Hippocampal formation (tissue), 2 donors: ENCODE results near the gene TRMT2A.

Experiments
- DNase-seq, 2 donors: peaks; one replicate each; lab custom pipeline; 2025; lab: John Stamatoyannopoulos, UW

Gene TRMT2A

DNA sequence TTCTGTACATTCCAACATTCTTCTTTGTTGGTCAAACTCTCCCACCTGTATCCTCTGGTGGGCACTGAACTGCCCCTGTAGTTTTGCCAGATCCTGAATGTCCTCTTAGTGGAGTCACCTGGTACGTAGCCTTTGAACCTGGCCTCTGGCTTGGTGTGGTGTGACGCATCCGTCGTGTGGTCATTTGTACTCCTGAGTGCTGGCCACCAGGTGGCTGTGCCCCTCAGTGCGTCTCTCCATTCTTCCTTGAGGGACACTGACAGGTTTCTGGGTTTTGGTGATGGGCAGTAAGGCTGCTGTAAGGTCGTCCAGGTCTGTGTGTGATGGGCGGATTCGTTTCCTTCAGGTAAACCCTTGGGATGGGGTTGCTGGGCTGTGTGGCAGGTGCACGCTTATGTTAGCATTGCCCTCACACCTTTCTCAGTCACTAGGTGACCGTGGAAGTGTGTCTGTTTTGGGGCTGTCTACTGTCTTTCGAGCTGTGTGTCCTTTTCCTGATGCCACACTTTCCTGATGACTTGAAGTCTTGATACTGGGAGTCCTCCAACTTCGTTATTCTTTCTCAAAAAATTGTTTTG is 14.7 kb downstream of the TRMT2A start:
- no peak for DNase-seq

GRCh38 chr22:20101638-20102037 is 15.4 kb downstream of the TRMT2A start:
- DNase-seq: no peak

GRCh38 chr22:20099099-20099711 is 17.8 kb downstream of the TRMT2A start:
- DNase-seq: no peak

- no peak for DNase-seq
These were observed 20.2 kb downstream of the TRMT2A start for GRCh38 chr22:20096574-20097420.

DNA sequence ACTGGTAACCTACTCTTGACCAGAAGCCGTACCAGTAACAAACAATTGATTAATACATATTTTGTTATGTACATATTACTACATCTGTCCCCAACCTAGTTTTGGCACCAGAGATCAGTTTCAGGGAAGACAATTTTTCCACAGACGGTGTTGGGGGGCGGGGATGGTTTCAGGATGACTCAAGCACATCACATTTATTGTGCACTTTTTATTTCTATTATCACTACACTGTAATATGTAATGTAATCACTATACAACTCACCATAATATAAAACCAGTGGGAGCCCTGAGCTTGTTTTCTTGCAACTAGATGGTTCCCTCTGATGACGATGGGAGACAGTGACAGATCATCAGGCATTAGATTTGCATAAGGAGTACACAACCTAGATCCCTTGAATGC is 21.5 kb downstream of the TRMT2A start:
- no peak for DNase-seq

DNA sequence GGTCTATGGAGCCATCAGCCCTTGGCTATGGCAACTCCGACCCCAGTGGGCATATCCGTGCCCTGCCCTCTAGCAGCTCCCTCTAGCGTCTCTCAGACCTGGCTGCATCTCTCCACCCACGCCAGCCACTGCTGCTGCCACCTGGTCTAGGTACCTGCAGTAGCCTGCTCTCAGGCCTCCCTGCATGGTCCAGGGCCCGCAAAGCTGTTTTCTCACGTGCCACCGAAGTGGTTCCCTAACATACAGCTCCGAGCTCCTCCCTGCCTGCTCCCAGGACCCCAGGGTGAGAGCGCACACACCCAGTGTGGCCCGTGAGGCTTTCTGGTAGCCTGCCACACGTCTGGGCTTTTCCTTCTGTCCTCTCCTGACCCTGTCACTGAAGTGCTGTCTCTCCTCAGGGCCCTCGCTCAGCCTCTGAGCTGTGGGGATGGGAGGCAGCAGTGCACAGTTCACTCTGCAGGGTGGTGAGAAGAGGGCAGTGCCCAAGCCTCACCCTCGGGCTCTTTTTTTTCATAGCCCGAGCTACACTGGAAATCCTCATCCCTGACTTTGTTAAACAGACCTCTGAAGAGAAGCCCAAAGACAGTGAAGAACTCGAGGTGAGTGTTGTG is 22.7 kb downstream of the TRMT2A start:
- no peak for DNase-seq

- peak; percentile 33 to 56 for DNase-seq
These were observed 23.4 kb downstream of the TRMT2A start for GRCh38 chr22:20093418-20094196.

DNA sequence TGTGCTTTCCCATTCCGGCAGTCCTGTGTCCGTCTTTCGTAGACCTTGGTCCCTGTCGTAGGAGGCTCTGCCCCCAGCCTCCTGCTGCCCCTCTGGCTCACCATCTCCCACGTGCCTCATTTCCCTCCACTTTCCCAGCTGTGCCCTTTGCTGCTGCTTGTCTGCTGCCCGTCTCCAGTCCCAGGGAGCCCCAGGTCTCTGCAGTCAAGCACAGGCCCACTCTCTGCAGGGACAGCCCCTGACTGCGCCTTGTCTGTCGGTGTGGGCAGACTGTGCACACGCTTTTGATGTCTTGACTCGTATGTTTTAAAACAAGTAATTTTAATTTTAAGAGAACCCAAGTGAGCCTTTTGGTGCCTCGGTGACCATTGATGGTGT is 24.6 kb downstream of the TRMT2A start:
- no peak for DNase-seq

GRCh38 chr22:20091690-20092476 is 25.1 kb downstream of the TRMT2A start:
- no peak for DNase-seq

GRCh38 chr22:20090730-20091240 is 26.2 kb downstream of the TRMT2A start:
- DNase-seq: no peak

DNA sequence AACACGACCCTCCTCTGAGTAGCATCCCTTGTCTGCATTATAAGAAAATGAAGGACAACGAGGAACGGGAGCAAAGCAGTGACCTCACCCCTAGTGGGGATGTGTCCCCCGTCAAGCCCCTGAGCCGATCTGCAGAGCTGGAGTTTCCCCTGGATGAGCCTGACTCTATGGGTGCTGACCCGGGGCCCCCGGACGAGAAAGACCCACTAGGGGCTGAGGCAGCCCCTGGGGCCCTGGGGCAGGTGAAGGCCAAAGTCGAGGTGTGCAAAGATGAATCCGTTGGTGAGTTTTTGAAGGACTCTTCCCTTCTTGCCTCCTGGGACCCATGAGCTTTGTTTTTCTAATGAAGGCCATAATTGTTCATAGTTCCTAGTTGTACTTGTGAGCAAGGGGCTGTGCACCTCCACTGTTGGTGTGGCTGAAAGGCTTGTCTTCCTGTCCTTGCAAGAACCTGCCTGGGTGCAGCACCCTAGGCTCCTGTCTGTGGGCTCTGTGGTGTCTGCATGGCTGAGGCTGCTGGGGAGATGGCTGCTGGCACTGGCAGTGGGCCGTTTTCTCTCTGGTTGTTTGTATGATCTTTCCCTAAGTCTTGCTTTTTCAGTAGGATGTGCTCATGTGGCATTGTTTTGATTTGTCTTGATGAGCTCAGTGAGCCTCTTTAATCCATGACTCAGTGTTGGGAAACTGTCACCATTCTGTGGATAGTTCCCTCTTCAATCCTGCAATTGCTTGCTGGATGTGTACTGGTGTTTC is 26.9 kb downstream of the TRMT2A start:
- DNase-seq: no peak

DNA sequence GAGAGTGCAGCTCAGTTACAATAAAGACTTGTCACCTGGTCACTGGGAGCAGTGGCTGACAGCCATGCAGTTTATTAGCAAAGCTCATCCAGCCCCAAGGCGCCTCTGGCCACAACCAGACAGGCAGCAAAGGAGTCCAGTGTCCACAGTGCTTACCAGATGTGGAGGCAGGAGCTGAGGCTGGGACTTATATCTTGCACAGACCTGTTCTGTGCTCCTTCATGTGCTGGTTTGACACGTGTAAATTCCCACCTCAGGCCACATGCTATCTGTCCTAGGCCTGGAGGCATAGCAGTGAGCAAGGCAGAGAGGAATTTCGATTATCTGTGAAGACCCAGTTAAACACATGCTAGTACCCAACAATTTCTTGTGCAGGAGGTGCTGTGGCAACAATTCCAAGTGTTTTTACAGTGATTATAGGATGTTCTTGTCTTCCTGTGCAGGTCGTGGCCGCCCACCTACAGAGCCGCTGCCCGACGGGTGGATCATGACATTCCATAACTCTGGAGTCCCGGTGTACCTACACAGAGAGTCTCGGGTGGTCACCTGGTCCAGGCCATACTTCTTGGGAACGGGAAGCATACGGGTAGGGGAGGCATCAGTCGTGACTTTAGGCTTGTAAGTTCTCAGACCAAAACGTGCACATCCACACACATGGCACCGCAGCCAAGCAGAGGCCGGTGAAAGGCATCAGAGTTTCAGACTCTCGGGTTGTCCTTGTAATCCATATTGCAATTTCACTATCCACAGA is 27.6 kb downstream of the TRMT2A start:
- no peak for DNase-seq

GRCh38 chr22:20088263-20088648 is 28.8 kb downstream of the TRMT2A start:
- DNase-seq: no peak

DNA sequence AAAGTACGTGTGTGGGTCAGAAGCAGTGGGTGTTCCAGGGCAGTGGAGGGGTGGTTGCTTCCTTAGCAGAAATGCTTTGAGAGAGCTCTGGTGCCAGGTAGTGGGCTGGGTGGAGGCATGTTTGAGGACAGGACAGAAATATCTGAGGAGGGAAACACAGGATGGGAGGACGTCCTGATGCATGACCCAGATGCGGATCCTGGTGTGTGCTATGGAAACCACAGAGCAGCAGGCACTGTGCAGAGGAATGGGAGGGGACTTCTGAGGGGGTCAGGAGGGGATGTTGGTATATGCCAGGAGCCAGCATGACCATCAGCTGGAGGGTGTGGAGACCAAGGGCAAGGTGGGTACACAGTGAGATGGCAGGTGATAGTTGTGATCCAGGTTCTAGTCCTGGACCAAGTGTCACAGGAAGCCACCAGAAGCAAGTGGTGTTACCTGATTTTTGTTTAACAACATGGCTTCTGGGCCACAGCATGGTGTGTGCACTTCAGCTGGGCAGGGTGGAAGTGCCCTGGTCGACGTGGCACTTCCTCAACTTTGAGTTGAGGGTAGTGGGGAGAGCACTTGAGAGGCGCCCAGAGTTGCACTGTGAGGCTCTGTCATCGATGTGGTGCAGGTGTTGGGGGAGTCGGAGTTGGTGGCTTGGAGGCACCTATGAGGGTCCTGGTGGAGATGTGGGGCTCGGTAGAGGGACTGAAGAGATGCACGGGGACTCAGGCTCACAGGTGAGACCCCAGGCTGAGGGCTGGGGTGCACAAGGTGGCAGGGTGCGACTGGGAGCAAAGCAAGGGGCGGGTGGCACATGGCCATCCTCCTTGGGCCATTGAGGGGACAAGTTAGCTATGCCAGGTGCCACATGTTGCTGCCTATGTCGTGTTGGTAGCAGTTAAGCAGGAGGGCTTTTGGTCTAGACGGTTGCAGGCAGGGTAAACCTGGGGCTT is 29.4 kb downstream of the TRMT2A start:
- no peak for DNase-seq

DNA sequence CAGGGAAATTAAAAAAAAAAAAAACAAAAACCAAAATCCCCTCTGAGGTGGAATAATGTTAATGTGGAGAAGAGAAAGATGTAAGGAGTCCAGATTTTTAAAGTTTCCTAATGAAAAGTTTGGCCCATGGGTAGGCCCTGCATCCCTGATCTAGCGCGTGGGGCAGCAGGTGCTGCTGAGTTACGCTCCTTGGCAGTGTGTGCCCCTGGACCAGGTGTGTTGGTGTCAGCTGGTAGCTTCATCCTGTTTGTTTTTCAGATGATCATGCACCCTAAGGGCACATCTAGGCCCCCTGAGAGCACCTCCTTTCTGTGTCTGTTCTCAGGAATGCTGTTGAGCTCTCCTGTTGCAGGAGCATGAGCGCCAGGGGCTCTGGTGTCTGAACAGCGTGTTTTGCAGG is 30.3 kb downstream of the TRMT2A start:
- no peak for DNase-seq

GRCh38 chr22:20086101-20086599 is 30.9 kb downstream of the TRMT2A start:
- DNase-seq: no peak

GRCh38 chr22:20085651-20086050 is 31.4 kb downstream of the TRMT2A start:
- no peak for DNase-seq
